Suprapubic skin (tissue), 4 donors: ENCODE measurements around the gene MYLK3. TPM values are rescaled to one million over a fixed set of nuclear protein-coding genes. Genes with fewer than 3 reads are reported as not detected.

Experiments
- DNase-seq, 2 donors: peaks; one replicate each; pipeline ENCODE4 v3.0.0-alpha.2; 2019; ENCODE audit warnings: low spot score in 2 of 2
- H3K27ac ChIP-seq: fragments of 200-600 bp; sonication (generic); one replicate; pipeline ENCODE4 v1.5.1; 2019
- H3K27me3 ChIP-seq: fragments of 200-600 bp; sonication (generic); one replicate; pipeline ENCODE4 v1.5.1; 2019
- H3K36me3 ChIP-seq: fragments of 200-600 bp; sonication (generic); one replicate; pipeline ENCODE4 v1.5.1; 2019
- H3K4me1 ChIP-seq: fragments of 200-600 bp; sonication (generic); one replicate; pipeline ENCODE4 v1.5.1; 2019
- H3K4me3 ChIP-seq: fragments of 200-600 bp; sonication (generic); one replicate; pipeline ENCODE4 v1.5.1; 2019; ENCODE audit warnings: mild to moderate bottlenecking
- H3K9me3 ChIP-seq: fragments of 200-600 bp; sonication (generic); one replicate; pipeline ENCODE4 v1.5.1; 2019
- CTCF ChIP-seq, 2 donors: fragments of 200-600 bp in 1 of 2; fragments of 450-650 bp in 1 of 2; sonication (generic) in 1 of 2; IDR thresholded peaks; one replicate each; pipeline ENCODE4 v1.5.1; 2016 to 2019; ENCODE audit warnings: antibody characterized with exemption in 2 of 2, mild to moderate bottlenecking in 1 of 2, moderate library complexity in 1 of 2
- EP300 ChIP-seq: sonication (generic); formaldehyde crosslinking; IDR thresholded peaks from one replicate; pipeline ENCODE4 v1.6.1; 2017; ENCODE audit warnings: antibody characterized with exemption
- POLR2A ChIP-seq, 2 donors: fragments of 450-650 bp; IDR thresholded peaks; one replicate each; pipeline ENCODE4 v1.6.1; 2017; ENCODE audit warnings: antibody characterized with exemption in 2 of 2, mild to moderate bottlenecking in 2 of 2, moderate library complexity in 2 of 2
- POLR2AphosphoS5 ChIP-seq, 3 donors: sonication (generic); formaldehyde crosslinking; IDR thresholded peaks; one replicate each; pipeline ENCODE4 v1.6.1; 2017; ENCODE audit warnings: antibody characterized with exemption in 3 of 3
- WGBS: methylation state at CpG from one replicate; pipeline ENCODE4 v1.1.5; 2018; 5-methylcytosine and 5-hydroxymethylcytosine counted together
- total RNA-seq, 4 donors: library from RNA; depleted of rRNA; stranded (reverse); fragments of >200 nt; gene quantifications; one replicate each; pipeline ENCODE4 v1.1.0, GENCODE V29; 2016

Gene MYLK3
- total RNA-seq, 4 donors from 2014 or later, result 0.13 to 0.32 TPM; not detected in 2

GRCh38 chr16:46782320-46782719 is 34.2 kb upstream of the MYLK3 start:
- Histone ChIP-seq H3K27ac (no peak overlapping the region), H3K4me1 (no peaks in the 10 kb centered on the region), H3K27me3 (no peaks in the 10 kb centered on the region), H3K36me3 (no peaks in the 10 kb centered on the region), H3K4me3 (no peak overlapping the region), H3K9me3 (no peaks in the 10 kb centered on the region)
- TF ChIP-seq POLR2AphosphoS5 (IDR thresholded peaks at IDR 0.05) (no peak), CTCF (IDR thresholded peaks at IDR 0.05) (no peak), POLR2A (IDR thresholded peaks at IDR 0.05) (no peak), EP300 (no peak)
- no peak for DNase-seq
- 83% methylated on average over 2 of the region's 2 CpGs for WGBS

GRCh38 chr16:46777804-46778203 is 29.7 kb upstream of the MYLK3 start:
- Histone ChIP-seq H3K4me1 (no peaks in the 10 kb centered on the region), H3K36me3 (no peaks in the 10 kb centered on the region), H3K4me3 (no peak overlapping the region), H3K9me3 (no peaks in the 10 kb centered on the region), H3K27me3 (no peaks in the 10 kb centered on the region), H3K27ac (no peak overlapping the region)
- WGBS, result 44% methylated on average over 3 of the region's 12 CpGs
- peak in 1 of 2 donors; percentile 53 for DNase-seq
- TF ChIP-seq EP300, result no peak
- no peak for TF ChIP-seq POLR2AphosphoS5 (IDR thresholded peaks at IDR 0.05)
- TF ChIP-seq POLR2A (IDR thresholded peaks at IDR 0.05), result no peak
- TF ChIP-seq CTCF (IDR thresholded peaks at IDR 0.05), result no peak

- H3K4me3 ChIP-seq, result no peak overlapping the region
- 84% methylated on average over 4 of the region's 4 CpGs for WGBS
- no peaks in the 10 kb centered on the region for H3K9me3 ChIP-seq
- TF ChIP-seq POLR2A (IDR thresholded peaks at IDR 0.05), result no peak
- TF ChIP-seq CTCF (IDR thresholded peaks at IDR 0.05), result no peak
- no peak for TF ChIP-seq EP300
- no peak for TF ChIP-seq POLR2AphosphoS5 (IDR thresholded peaks at IDR 0.05)
- DNase-seq, result peak in 1 of 2 donors; percentile 4
- H3K27ac ChIP-seq, result no peak overlapping the region
- no peaks in the 10 kb centered on the region for H3K36me3 ChIP-seq
- no peaks in the 10 kb centered on the region for H3K4me1 ChIP-seq
- H3K27me3 ChIP-seq, result no peaks in the 10 kb centered on the region
These were observed 27.1 kb upstream of the MYLK3 start for GRCh38 chr16:46775214-46775613.

- no peaks in the 10 kb centered on the region for H3K27me3 ChIP-seq
- no peaks in the 10 kb centered on the region for H3K4me1 ChIP-seq
- WGBS, result 81% methylated on average over 3 of the region's 3 CpGs
- TF ChIP-seq POLR2AphosphoS5 (IDR thresholded peaks at IDR 0.05) (no peak), POLR2A (IDR thresholded peaks at IDR 0.05) (no peak), EP300 (no peak), CTCF (IDR thresholded peaks at IDR 0.05) (no peak)
- H3K27ac ChIP-seq, result no peak overlapping the region
- no peaks in the 10 kb centered on the region for H3K36me3 ChIP-seq
- no peak for DNase-seq
- H3K4me3 ChIP-seq, result no peak overlapping the region
- no peaks in the 10 kb centered on the region for H3K9me3 ChIP-seq
These were observed 26.6 kb upstream of the MYLK3 start for GRCh38 chr16:46774743-46775177.

GRCh38 chr16:46772463-46772862 is 24.3 kb upstream of the MYLK3 start:
- TF ChIP-seq POLR2AphosphoS5 (IDR thresholded peaks at IDR 0.05) (no peak), CTCF (IDR thresholded peaks at IDR 0.05) (no peak)
- 58% methylated on average over 4 of the region's 4 CpGs for WGBS
- Histone ChIP-seq H3K4me1 (no peaks in the 10 kb centered on the region), H3K9me3 (no peaks in the 10 kb centered on the region), H3K27me3 (no peaks in the 10 kb centered on the region), H3K27ac (no peak overlapping the region), H3K4me3 (no peak overlapping the region), H3K36me3 (no peaks in the 10 kb centered on the region)
- peak in 1 of 2 donors; percentile 7 for DNase-seq
